Activated CD8-positive, alpha-beta T cell treated with anti-CD3 and anti-CD28 coated beads for 36 hours (primary cell): Measurements from ENCODE around the gene YTHDF1. TPM values are rescaled to one million over a fixed set of nuclear protein-coding genes. Genes with fewer than 3 reads are reported as not detected.

Experiments used
- ATAC-seq: fragments of 200-7000 bp; cut with Tn5 transposase; one replicate; pipeline ENCODE4 v1.10.0; 2021; ENCODE audit warnings: mild to moderate bottlenecking, moderate library complexity
- CTCF ChIA-PET: fragments of 350-600 bp; sonication (Branson Sonifier 250); formaldehyde crosslinking; loops from one replicate; lab custom pipeline; 2021; ENCODE audit warnings: antibody characterized with exemption; lab: Charles Lee
- POLR2A ChIA-PET: fragments of 350-600 bp; sonication (Branson Sonifier 250); formaldehyde crosslinking; loops from one replicate; lab custom pipeline; 2021; ENCODE audit warnings: antibody characterized with exemption; lab: Charles Lee
- DNase-seq: peaks from one replicate; pipeline ENCODE4 v3.0.0-alpha.2; 2020
- H3K27ac Mint-ChIP-seq: one replicate; pipeline ENCODE4 v1.8.0; 2021; ENCODE audit warnings: mild to moderate bottlenecking, mixed read lengths
- H3K27me3 Mint-ChIP-seq: one replicate; pipeline ENCODE4 v1.8.0; 2021; ENCODE audit warnings: mixed read lengths
- H3K36me3 Mint-ChIP-seq: one replicate; pipeline ENCODE4 v1.8.0; 2021; ENCODE audit warnings: low read depth, mixed read lengths
- H3K4me1 Mint-ChIP-seq: one replicate; pipeline ENCODE4 v1.8.0; 2021; ENCODE audit warnings: low read depth, mixed read lengths
- H3K4me3 Mint-ChIP-seq: one replicate; pipeline ENCODE4 v1.8.0; 2021; ENCODE audit warnings: mild to moderate bottlenecking, moderate library complexity, mixed read lengths
- H3K9me3 Mint-ChIP-seq: one replicate; pipeline ENCODE4 v1.8.0; 2021; ENCODE audit warnings: mixed read lengths
- CTCF ChIP-seq: fragments of 200-600 bp; IDR thresholded peaks from one replicate; pipeline ENCODE4 v1.8.0; 2022; ENCODE audit warnings: antibody characterized with exemption, mild to moderate bottlenecking
- intact Hi-C: fragments of 100-400 bp; cut with micrococcal nuclease; formaldehyde crosslinking; loops from one replicate; pipeline ENCODE4 v1.10.0; 2022
- total RNA-seq, 2 experiments: library from RNA; stranded (reverse); gene quantifications; one replicate each; pipeline ENCODE4 v1.2.3, GENCODE V29; 2021

The YTHDF1 gene
- total RNA-seq, 2 experiments from 2014 or later, result 31.0 TPM

GRCh38 chr20:63194007-63194796 lies 21.7 kb downstream of the YTHDF1 start:
- no peaks in the 10 kb centered on the region for H3K9me3 Mint-ChIP-seq
- no peak overlapping the region for H3K4me3 Mint-ChIP-seq
- CTCF ChIA-PET, result interaction anchor here (2.0 kb wide), 1 partner anchor 29 kb away, joined by 9 read pairs; no protein-coding TSS in a partner anchor
- no peak for ATAC-seq
- no peaks in the 10 kb centered on the region for H3K27me3 Mint-ChIP-seq
- DNase-seq, result no peak
- H3K36me3 Mint-ChIP-seq, result peaks cover 7% of the 10 kb centered on the region
- intact Hi-C loops, result no loop called here
- peaks cover 25% of the 10 kb centered on the region for H3K4me1 Mint-ChIP-seq
- no peak overlapping the region for H3K27ac Mint-ChIP-seq
- TF ChIP-seq CTCF, result no peak
- POLR2A ChIA-PET, result no interaction called here

- H3K4me1 Mint-ChIP-seq, result peaks cover 15% of the 10 kb centered on the region
- DNase-seq, result no peak
- POLR2A ChIA-PET, result no interaction called here
- ATAC-seq, result no peak
- H3K27ac Mint-ChIP-seq, result no peak overlapping the region
- intact Hi-C loops, result no loop called here
- TF ChIP-seq CTCF, result no peak
- H3K27me3 Mint-ChIP-seq, result no peaks in the 10 kb centered on the region
- H3K9me3 Mint-ChIP-seq, result no peaks in the 10 kb centered on the region
- CTCF ChIA-PET, result interaction anchor here (0.9 kb wide), 1 partner anchor 30 kb away, joined by 3 read pairs; no protein-coding TSS in a partner anchor
- no peak overlapping the region for H3K4me3 Mint-ChIP-seq
- H3K36me3 Mint-ChIP-seq, result peaks cover 5% of the 10 kb centered on the region
Measured at GRCh38 chr20:63192721-63193120, 23.2 kb downstream of the YTHDF1 start.

DNA sequence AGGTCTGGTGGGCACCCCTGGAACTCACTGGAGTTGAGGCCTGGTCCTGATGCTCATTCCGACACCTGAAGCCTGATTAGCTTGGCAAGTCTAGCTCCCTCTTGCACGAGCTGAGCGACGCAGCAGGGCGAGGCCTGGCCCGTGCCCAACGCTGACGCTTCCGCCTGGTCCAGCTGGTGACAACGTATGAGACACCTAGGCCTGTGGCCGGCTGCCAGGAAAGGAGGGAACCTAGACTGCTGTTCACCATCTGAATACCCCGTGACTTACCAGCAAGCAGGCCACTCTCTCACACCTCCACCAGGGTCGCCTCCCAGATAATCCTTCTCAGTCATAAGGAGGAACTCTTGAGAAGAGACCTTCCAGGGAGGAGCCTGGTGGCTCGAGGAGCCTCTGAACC lies 24.5 kb downstream of the YTHDF1 start:
- no peak for TF ChIP-seq CTCF
- CTCF ChIA-PET, result interaction anchor here (2.5 kb wide), 1 partner anchor 32 kb away, joined by 10 read pairs; no protein-coding TSS in a partner anchor
- Mint-ChIP-seq H3K27ac (no peak overlapping the region), H3K4me3 (no peak overlapping the region), H3K36me3 (peaks cover 3% of the 10 kb centered on the region), H3K27me3 (no peaks in the 10 kb centered on the region), H3K4me1 (peaks cover 2% of the 10 kb centered on the region), H3K9me3 (no peaks in the 10 kb centered on the region)
- intact Hi-C loops, result no loop called here
- ATAC-seq (no peak), DNase-seq (no peak)
- POLR2A ChIA-PET, result no interaction called here

GRCh38 chr20:63190828-63191227 lies 25.1 kb downstream of the YTHDF1 start:
- POLR2A ChIA-PET, result interaction anchor here (0.6 kb wide), 1 partner anchor 605 kb away, joined by 3 read pairs; no protein-coding TSS in a partner anchor
- Mint-ChIP-seq H3K4me1 (no peaks in the 10 kb centered on the region), H3K27me3 (no peaks in the 10 kb centered on the region), H3K36me3 (no peaks in the 10 kb centered on the region), H3K9me3 (no peaks in the 10 kb centered on the region), H3K4me3 (no peak overlapping the region), H3K27ac (no peak overlapping the region)
- no peak for ATAC-seq
- TF ChIP-seq CTCF, result no peak
- DNase-seq, result no peak
- intact Hi-C loops, result no loop called here
- CTCF ChIA-PET, result interaction anchor here (2.5 kb wide), 1 partner anchor 33 kb away, joined by 10 read pairs; no protein-coding TSS in a partner anchor
